Cardiac muscle cell (in vitro differentiated cells and primary cell): ENCODE data around the gene FAHD1. TPM values are rescaled to one million over a fixed set of nuclear protein-coding genes. Genes with fewer than 3 reads are reported as not detected.

Source experiments
- DNase-seq, 2 donors: peaks; one replicate each; pipeline versions ENCODE4 v3.0.0 to v3.0.0-alpha.2; 2010 to 2017; ENCODE audit warnings: low read depth in 1 of 2, low spot score in 1 of 2
- H3K27ac ChIP-seq: fragments of 200-600 bp; sonication (generic); 2 replicates; pipeline ENCODE4 v1.5.1; 2016
- H3K27me3 ChIP-seq: fragments of 200-600 bp; sonication (generic); 2 replicates; pipeline ENCODE4 v1.6.0; 2016; ENCODE audit warnings: control low read depth
- H3K36me3 ChIP-seq: fragments of 200-600 bp; sonication (generic); 2 replicates; pipeline ENCODE4 v1.5.1; 2016; ENCODE audit warnings: control low read depth
- H3K4me1 ChIP-seq: fragments of 200-600 bp; sonication (generic); 2 replicates; pipeline ENCODE4 v1.8.1; 2017; ENCODE audit warnings: low read depth, mild to moderate bottlenecking, mixed run types
- H3K4me3 ChIP-seq: fragments of 200-600 bp; sonication (generic); 2 replicates; pipeline ENCODE4 v1.5.1; 2016; ENCODE audit warnings: mild to moderate bottlenecking
- H3K9me3 ChIP-seq: fragments of 200-600 bp; sonication (generic); 2 replicates; pipeline ENCODE4 v1.5.1; 2017; ENCODE audit warnings: low read depth, mild to moderate bottlenecking, control low read depth
- polyA plus RNA-seq: library from polyadenylated mRNA; unstranded; fragments of >200 nt; fragmentation: Nextera tagmentation; extraction: Ambion mirVana; gene quantifications from 2 replicates; pipeline ENCODE4 v1.2.1, GENCODE V29; 2016
- total RNA-seq: library from RNA; depleted of rRNA; stranded (reverse); fragments of >200 nt; gene quantifications from 2 replicates; pipeline ENCODE4 v1.2.3, GENCODE V29; 2016
- TF ChIP-seq, protein P1 (sequence below): IDR thresholded peaks from 2 replicates; pipeline ENCODE4 v1.5.1; 2012; ENCODE audit warnings: low read depth, mild to moderate bottlenecking, low read length

The FAHD1 gene
- total and polyA plus RNA-seq, 2 experiments from 2014 or later: 55.3 to 73.5 TPM

GRCh38 chr16:1790611-1791255 is 36.3 kb upstream of the FAHD1 start:
- Histone ChIP-seq H3K36me3 (peaks cover 6% of the 10 kb centered on the region), H3K4me3 (no peak overlapping the region), H3K4me1 (no peaks in the 10 kb centered on the region), H3K27ac (no peak overlapping the region), H3K27me3 (no peaks in the 10 kb centered on the region), H3K9me3 (no peaks in the 10 kb centered on the region)
- no peak for DNase-seq
- TF ChIP-seq, protein P1, sequence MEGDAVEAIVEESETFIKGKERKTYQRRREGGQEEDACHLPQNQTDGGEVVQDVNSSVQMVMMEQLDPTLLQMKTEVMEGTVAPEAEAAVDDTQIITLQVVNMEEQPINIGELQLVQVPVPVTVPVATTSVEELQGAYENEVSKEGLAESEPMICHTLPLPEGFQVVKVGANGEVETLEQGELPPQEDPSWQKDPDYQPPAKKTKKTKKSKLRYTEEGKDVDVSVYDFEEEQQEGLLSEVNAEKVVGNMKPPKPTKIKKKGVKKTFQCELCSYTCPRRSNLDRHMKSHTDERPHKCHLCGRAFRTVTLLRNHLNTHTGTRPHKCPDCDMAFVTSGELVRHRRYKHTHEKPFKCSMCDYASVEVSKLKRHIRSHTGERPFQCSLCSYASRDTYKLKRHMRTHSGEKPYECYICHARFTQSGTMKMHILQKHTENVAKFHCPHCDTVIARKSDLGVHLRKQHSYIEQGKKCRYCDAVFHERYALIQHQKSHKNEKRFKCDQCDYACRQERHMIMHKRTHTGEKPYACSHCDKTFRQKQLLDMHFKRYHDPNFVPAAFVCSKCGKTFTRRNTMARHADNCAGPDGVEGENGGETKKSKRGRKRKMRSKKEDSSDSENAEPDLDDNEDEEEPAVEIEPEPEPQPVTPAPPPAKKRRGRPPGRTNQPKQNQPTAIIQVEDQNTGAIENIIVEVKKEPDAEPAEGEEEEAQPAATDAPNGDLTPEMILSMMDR: no peak

DNA sequence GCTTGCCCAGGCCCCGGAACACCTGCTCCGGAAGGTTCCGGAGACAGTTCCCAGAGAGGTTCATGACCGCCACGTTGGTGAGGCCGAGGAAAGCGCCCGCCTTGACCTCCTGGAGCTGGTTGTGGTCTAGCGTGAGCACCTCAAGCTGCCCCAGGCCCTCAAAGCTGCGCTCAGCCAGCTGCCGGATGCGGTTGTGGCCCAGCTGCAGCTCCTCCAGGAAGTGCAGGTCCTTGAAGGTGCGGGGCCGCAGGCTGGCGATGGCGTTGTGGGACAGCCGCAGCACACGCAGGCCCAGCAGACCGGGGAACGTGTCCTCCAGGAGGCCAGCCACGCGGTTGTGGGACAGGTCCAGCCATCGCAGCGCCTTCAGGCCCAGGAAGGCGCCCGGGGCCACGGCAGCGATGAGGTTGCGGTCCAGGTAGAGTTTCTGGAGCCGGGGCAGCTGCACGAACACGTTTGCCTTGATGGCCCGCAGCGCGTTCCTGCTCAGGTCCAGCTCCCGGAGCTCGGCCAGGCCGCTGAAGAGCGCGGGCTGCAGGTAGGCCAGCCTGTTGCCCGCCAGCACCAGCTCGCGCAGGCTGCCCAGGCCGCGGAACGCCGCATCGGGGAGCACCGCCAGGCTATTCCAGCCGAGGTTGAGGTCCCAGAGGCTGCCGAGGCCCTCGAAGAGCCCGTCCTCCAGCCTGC is 35.6 kb upstream of the FAHD1 start:
- H3K4me3 ChIP-seq: no peak overlapping the region
- TF ChIP-seq, protein P1: no peak
- peaks cover 6% of the 10 kb centered on the region for H3K36me3 ChIP-seq
- H3K9me3 ChIP-seq: no peaks in the 10 kb centered on the region
- H3K4me1 ChIP-seq: no peaks in the 10 kb centered on the region
- no peaks in the 10 kb centered on the region for H3K27me3 ChIP-seq
- no peak for DNase-seq
- no peak overlapping the region for H3K27ac ChIP-seq

GRCh38 chr16:1791943-1792812 is 34.8 kb upstream of the FAHD1 start:
- Histone ChIP-seq H3K9me3 (no peaks in the 10 kb centered on the region), H3K27me3 (no peaks in the 10 kb centered on the region), H3K4me1 (no peaks in the 10 kb centered on the region), H3K4me3 (no peak overlapping the region), H3K27ac (no peak overlapping the region), H3K36me3 (peaks cover 6% of the 10 kb centered on the region)
- DNase-seq: no peak
- TF ChIP-seq, protein P1: no peak

GRCh38 chr16:1792836-1793577 is 34.0 kb upstream of the FAHD1 start:
- H3K27ac ChIP-seq: no peak overlapping the region
- DNase-seq: no peak
- H3K36me3 ChIP-seq: peaks cover 6% of the 10 kb centered on the region
- H3K27me3 ChIP-seq: no peaks in the 10 kb centered on the region
- TF ChIP-seq, protein P1: no peak
- H3K4me1 ChIP-seq: no peaks in the 10 kb centered on the region
- no peaks in the 10 kb centered on the region for H3K9me3 ChIP-seq
- H3K4me3 ChIP-seq: no peak overlapping the region

DNA sequence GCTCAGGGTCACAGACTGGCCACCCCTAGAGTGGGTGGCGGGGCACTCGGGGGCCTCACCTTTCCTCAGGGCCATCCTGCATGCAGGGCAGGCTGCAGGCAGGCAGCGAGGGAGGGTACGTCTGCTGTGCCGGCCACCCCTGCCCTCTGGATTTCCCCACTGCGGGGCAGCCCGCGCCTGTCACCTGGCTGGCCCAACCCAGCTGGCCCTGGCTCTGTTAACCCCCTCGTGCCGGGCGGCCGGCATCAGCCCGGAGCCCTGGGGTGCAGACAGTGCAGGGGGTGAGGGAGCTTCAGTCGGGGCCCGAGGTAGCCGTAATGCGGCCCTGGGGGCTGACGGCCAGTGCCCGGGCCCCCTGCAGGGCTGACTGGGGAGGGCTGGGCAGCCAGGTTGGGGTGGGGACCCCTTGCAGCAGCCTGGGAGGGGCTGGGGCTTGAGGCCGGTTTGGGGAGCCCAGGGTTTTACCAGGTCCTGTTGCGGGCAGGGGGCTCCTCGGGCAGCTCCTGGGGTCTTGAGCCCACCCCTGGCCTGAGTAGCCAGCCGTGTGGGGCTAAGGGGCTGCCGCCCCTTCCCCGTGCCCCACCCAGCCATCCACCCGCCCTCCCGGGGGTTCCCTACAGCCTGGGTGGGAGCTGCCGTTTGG is 33.3 kb upstream of the FAHD1 start, which contains the start of gene IGFALS:
Gene IGFALS, minus strand, starts transcription at position 128 of the 643 bp plus-strand sequence. Its CDS starts 53 bp downstream, at position 75.
- DNase-seq: no peak
- Histone ChIP-seq H3K4me1 (no peaks in the 10 kb centered on the region), H3K9me3 (no peaks in the 10 kb centered on the region), H3K4me3 (no peak within 1 kb of the TSS), H3K27ac (no peak within 1 kb of the TSS), H3K36me3 (no peaks in the 10 kb centered on the region), H3K27me3 (no peaks in the 10 kb centered on the region)
- TF ChIP-seq, protein P1: no peak
